ENCODE data around the gene ZNF555.
A peak's percentile ranks its signal among the peaks of the same experiment; 100 is the strongest.

The ZNF555 gene

GRCh38 chr19:2811735-2812413 is 29.4 kb upstream of the ZNF555 start:
- TF ChIP-seq POLR2A (IDR thresholded peaks at IDR 0.05; ENCODE audit: low read length): no peak
- no peak for TF ChIP-seq GATA1 (IDR thresholded peaks at IDR 0.05; ENCODE audit: low read depth, low read length)
- DNase-seq: no peak

- TF ChIP-seq GATA1 (IDR thresholded peaks at IDR 0.05; ENCODE audit: low read depth, low read length) (no peak), POLR2A (IDR thresholded peaks at IDR 0.05; ENCODE audit: low read length) (no peak)
- no peak for DNase-seq
These were observed 28.7 kb upstream of the ZNF555 start for GRCh38 chr19:2812414-2813234.

- TF ChIP-seq POLR2A (IDR thresholded peaks at IDR 0.05; ENCODE audit: low read length) (no peak), GATA1 (IDR thresholded peaks at IDR 0.05; ENCODE audit: low read depth, low read length) (no peak)
These were observed 27.8 kb upstream of the ZNF555 start for GRCh38 chr19:2813235-2814160.

GRCh38 chr19:2814426-2814825 is 26.8 kb upstream of the ZNF555 start:
- TF ChIP-seq GATA1 (IDR thresholded peaks at IDR 0.05; ENCODE audit: low read depth, low read length) (no peak), POLR2A (IDR thresholded peaks at IDR 0.05; ENCODE audit: low read length) (no peak)
- DNase-seq: no peak

More at GRCh38 chr19:2813235-2814160, 27.8 kb upstream of the ZNF555 start:
- DNase-seq: no peak

GRCh38 chr19:2815191-2815614 is 26.1 kb upstream of the ZNF555 start:
- no peak for TF ChIP-seq GATA1 (IDR thresholded peaks at IDR 0.05; ENCODE audit: low read depth, low read length)
- no peak for TF ChIP-seq POLR2A (IDR thresholded peaks at IDR 0.05; ENCODE audit: low read length)
- no peak for DNase-seq

- no peak for DNase-seq
- TF ChIP-seq POLR2A (IDR thresholded peaks at IDR 0.05; ENCODE audit: low read length): no peak
- TF ChIP-seq GATA1 (IDR thresholded peaks at IDR 0.05; ENCODE audit: low read depth, low read length): no peak
These were observed 25.4 kb upstream of the ZNF555 start for GRCh38 chr19:2815923-2816322.

- DNase-seq: no peak
- TF ChIP-seq GATA1 (IDR thresholded peaks at IDR 0.05; ENCODE audit: low read depth, low read length) (no peak), POLR2A (IDR thresholded peaks at IDR 0.05; ENCODE audit: low read length) (no peak)
These were observed 24.6 kb upstream of the ZNF555 start for GRCh38 chr19:2816641-2817040.

- DNase-seq: peak; percentile 16 to 22
These were observed 23.9 kb upstream of the ZNF555 start for GRCh38 chr19:2817237-2817829.

GRCh38 chr19:2819540-2820111 is 21.6 kb upstream of the ZNF555 start, which contains the start of gene ZNF554:
TSS of gene ZNF554 (plus strand) at chr19:2819868. CDS start at chr19:2820072, 204 bp downstream.
- TF ChIP-seq GATA1 (IDR thresholded peaks at IDR 0.05; ENCODE audit: low read depth, low read length) (no peak), POLR2A (IDR thresholded peaks at IDR 0.05; ENCODE audit: low read length) (peak; percentile 22)
- DNase-seq: peak; percentile 97 to 98

- peak in 1 of 2 experiments; percentile 49 for DNase-seq
- TF ChIP-seq POLR2A (IDR thresholded peaks at IDR 0.05; ENCODE audit: low read length): no peak
These were observed 21.1 kb upstream of the ZNF555 start for GRCh38 chr19:2820112-2820702.

GRCh38 chr19:2822846-2823245 is 18.4 kb upstream of the ZNF555 start:
- no peak for TF ChIP-seq GATA1 (IDR thresholded peaks at IDR 0.05; ENCODE audit: low read depth, low read length)
- TF ChIP-seq POLR2A (IDR thresholded peaks at IDR 0.05; ENCODE audit: low read length): no peak
- no peak for DNase-seq

GRCh38 chr19:2823646-2824045 is 17.6 kb upstream of the ZNF555 start:
- no peak for DNase-seq
- TF ChIP-seq GATA1 (IDR thresholded peaks at IDR 0.05; ENCODE audit: low read depth, low read length) (no peak), POLR2A (IDR thresholded peaks at IDR 0.05; ENCODE audit: low read length) (no peak)

GRCh38 chr19:2824129-2824528 is 17.1 kb upstream of the ZNF555 start:
- TF ChIP-seq GATA1 (IDR thresholded peaks at IDR 0.05; ENCODE audit: low read depth, low read length) (no peak), POLR2A (IDR thresholded peaks at IDR 0.05; ENCODE audit: low read length) (no peak)
- no peak for DNase-seq
